Activated T-helper 9 cell treated with anti-CD3 and anti-CD28 coated beads, Interleukin-2, amount 50 U/mL, for 16 hours (primary cell): Measurements from ENCODE around the gene CDH22.

Experiments used
- DNase-seq: peaks from one replicate; pipeline ENCODE4 v3.0.0-alpha.2; 2020; ENCODE audit warnings: low read depth

Gene CDH22

DNA sequence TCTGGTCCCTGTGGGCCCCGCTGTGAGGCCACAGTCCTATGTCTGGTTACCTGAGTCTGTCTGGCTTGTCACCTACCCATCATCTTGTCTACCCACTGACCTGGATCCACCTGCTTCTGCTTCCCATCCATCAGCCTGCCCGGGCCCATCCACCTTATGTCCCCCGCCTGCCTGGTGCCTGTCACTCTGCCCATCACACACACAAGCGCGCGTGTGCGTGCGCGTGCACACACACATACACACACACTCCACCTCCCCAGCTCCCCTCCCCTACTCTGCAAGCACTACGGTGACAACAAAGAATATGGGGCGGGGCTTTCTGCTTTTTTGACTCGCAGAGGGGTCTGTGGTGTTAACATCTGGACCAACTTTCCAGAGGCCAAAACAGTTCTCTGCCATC, 8.0 kb downstream of the CDH22 start:
- DNase-seq = no peak

DNA sequence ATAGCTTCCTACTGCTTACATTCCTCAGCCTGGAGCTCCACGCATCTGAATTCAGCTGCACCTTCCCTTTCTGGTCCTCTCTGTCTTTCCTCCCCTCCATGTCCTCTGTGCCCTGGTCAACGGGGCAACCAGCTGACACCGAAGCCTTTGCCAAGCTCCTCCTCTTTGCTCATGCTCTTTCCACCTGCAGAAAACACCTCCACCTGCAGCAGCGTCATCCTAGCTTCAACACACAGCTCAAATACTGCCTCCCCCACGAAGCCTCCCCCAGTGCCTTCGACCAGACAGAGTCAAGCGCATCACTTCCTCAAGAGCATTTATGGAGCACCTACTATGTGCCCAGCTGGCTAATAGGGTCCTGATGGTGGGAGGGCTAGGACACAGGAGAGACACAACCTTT, 9.2 kb downstream of the CDH22 start:
- no peak for DNase-seq

DNA sequence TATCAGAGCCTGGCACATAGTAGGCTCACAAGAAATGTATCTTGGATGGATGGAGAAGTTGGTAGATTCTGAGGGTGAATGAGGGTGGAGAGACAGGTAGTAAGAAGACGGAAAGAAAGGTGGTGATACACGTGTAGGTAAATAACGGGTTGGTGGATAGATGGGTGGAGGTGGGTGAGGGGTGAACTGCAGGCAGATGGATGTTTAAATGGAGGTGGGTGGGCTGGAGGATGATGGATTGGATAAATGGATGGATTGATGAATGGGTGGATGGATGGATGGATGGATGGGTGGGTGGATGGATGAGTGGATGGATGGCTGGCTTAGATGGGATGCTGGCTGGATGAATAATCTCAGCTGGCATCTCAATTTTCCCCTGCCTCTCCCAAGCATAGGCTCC, 9.9 kb downstream of the CDH22 start:
- no peak for DNase-seq

DNA sequence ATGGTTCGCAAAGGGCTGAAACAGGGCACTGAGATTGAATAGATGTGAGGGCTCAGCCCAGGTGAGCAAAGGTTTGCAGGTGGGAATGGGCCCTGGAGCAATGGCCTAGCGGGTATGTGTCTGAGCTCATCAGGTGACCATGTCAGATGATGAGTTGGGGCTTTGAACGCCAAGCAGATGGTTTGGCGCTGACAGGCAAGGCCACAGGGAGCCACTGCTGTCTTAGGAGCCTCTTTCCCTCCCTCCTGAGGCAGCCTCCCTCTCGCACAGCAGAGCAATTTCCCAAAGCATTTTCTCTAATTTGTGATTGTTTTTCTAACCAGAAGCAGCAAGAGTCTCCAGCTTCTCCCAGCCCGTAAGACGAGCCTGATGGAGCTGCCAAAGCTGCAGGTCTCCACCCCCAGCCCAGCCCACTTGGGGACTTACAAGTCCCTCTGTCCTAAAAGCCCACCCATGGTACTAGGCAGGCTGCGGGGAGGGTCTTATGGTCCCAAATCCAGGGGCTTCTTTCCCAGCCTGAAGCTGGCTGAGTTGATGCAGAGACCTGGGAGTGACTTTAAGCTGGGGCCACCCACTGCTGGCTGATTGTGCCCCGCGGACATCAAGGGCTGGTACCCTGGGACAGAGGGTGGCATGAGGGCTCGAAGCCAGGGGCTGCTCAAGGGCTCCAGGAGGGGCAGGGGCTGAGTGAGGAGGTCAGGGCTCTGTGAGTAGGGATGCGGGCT, 11.6 kb downstream of the CDH22 start:
- no peak for DNase-seq

DNA sequence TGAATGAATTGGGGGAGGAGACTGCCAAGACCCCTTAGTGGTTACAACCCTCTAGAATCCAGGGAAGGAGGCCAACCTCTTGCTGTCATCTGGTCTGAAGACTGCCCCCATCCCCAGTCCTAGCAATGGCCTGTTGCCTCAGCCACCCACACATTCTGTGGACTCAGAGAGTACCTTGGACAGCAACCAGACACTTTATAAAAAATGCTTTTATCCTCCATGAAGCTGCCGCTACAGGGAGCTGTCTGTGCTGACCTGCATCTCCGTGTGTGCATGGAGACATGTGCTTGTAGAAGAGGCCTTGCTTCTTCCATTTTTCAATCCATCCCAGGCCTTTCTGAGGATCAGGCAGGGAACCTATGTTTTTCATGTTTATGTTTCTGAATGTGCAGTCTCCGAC, 15.2 kb downstream of the CDH22 start:
- no peak for DNase-seq

GRCh38 chr20:46291401-46291800, 16.9 kb downstream of the CDH22 start:
- no peak for DNase-seq

GRCh38 chr20:46289432-46289831, 18.9 kb downstream of the CDH22 start:
- DNase-seq = no peak

DNA sequence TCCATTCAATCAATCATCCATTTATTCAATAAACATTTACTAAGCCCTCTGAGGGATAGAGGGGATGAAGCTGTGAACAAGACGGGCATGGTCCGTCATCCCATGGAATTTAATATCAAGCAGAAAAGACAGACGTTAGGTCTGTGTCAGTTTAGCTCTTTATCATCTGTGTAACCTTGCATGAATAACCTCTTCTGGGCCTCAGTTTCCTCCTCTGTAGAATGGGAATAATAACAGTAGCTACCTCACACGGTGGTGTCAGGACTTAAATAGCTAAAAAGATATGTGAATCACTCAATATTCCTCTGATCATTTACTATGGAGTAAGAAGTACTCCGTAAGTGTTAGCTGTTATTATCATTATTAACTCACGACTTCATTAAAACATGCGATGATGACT, 21.3 kb downstream of the CDH22 start:
- DNase-seq = no peak

- DNase-seq = no peak
Measured at GRCh38 chr20:46286382-46286781, 21.9 kb downstream of the CDH22 start.

- DNase-seq = no peak
Measured at GRCh38 chr20:46285740-46286139, 22.6 kb downstream of the CDH22 start.

DNA sequence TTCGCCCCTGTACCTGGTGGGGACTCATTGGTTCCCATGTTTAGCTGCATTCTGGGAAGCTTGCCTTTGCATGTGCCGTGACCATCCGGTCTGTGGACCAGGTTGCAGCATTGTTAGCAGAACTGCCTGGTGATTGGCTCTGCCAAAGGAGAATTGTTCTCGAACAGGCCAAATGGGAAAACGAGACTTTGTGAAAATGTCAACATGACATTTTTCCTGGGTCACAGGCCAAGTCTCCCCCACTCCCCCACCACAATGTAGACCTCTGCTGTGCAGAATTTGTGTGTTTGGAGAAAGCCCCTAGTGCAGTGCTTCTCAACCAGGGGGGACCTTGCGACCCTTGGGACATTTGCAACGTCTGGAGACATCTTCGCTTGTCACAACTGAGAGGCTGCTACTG, 23.2 kb downstream of the CDH22 start:
- DNase-seq = no peak

DNA sequence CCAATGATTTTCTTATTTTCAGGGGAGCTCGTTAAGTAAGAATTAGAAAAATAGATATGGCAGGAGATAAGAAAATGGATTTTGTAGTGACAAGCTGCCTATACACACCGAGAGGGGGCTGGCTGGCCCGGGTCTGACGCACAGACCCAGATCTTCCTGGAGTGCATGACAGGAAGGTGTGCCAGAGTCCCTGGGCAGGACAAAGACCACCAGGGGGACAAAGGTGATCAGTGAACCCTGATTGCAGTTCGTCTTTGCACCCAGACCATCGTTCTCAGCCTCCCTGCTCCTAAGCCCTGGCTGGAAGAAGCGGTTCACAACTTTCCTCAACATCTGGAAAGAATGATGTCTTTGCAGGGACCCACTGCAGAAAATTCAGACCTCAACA, 24.3 kb downstream of the CDH22 start:
- DNase-seq = no peak

GRCh38 chr20:46283426-46284039, 24.8 kb downstream of the CDH22 start:
- no peak for DNase-seq

DNA sequence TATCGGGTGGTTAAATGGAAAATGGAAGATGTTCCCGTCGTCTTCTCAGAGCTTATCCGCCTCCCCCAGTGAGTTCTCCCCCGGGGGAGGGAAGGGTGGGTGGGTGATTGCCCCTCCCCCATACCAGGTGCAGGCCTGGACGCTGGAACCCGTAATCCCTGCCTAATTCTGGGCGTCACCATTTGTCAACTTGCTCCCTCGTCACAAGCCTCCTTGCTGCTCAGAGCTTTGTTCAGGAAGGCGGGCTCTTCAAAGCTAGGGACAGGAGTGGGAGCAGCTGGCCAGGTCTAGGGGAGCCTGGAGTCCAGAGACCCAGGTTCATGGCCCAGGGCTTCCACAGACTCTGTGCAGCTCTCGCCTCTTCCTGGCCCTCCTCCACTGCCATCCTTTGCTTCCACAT, 25.6 kb downstream of the CDH22 start:
- no peak for DNase-seq

DNA sequence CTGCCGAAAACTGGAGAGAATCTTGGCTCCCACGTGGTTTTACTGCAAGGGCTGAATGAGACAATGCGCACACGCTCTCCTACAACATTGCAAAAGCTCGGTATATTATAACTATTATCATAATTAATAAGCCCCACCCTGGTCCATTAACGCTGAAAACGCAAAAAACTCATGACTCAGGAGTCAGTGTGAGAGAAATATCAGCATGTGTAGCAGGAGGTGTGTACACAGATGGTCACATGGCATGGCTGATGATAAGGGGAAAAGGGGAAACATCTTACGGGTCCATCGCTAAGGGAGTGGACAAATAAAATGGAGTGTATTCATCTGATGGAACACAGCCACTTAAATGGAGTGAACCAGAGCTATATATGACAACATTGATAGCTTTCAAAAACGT, 29.2 kb downstream of the CDH22 start:
- DNase-seq = no peak

- DNase-seq = no peak
Measured at GRCh38 chr20:46277602-46278001, 30.7 kb downstream of the CDH22 start.

- no peak for DNase-seq
Measured at GRCh38 chr20:46276531-46276930, 31.8 kb downstream of the CDH22 start.

DNA sequence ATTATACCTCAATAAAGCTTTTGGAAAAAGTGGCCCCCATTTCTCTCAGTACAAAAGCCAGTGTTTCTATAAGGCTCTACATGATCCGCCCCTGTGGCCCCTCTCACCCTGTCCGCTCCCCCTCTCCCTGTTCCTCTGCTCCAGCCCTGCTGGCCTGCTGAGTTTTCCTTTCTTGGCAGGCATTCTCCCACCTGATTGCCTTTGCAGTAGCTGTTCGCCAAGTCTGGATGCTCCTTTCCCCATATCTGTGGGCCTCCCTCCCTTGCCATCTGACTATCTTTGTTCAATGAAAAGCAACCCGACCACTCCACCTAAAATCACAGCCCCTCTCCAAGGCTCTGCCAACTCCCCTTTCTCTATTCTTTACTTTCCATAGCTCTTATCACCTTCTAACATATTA, 33.2 kb downstream of the CDH22 start:
- DNase-seq = no peak

DNA sequence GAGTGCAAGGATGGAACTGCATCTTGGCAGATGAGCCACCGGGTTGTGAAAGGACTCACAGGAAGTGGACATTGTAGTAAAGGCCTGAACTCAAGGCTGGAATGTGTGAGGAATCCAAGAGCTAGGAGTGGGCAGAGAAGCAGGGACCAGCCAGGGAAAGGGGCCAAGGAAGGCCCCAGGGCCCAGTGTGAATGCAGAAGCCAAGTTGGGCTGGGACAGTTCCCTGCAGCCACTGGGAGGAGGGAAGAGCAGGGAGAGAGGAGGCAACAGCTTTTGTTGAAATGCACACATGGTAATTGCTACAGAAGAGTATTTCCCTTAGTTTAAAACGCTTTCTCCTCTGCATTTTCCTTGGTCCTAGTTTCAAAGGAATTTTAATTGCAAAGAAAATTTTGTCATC, 34.6 kb downstream of the CDH22 start:
- no peak for DNase-seq

DNA sequence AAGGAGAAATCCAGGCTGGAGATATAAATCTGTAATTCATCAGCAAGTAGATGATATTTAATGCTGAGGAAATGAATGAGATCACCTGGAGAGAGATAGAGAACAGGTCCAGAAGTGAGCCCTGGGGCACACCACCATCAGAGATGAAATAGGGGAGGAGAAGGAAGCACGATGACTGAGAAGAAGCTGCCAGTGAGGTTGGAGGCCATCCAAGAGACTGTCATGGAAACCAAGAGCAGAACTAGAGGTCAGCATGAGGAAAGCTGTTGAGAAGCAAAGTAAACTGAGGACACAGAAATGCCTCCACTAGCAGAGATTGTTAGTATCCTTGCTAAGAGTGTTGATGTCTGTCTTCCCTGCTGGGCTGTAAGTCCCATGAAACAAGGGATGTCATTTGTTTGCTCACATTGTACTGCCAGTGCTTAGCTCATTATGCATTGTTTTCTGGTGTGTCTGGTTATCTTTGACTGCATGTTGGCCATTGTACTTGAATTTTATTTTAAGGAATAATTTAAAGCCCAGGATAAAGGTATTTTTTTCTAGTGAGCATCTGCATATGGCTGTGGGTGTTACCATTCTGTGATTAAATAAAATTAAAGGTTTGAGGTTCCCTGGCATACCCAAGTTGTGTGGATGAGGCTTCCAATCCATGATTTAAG, 35.8 kb downstream of the CDH22 start:
- DNase-seq = no peak

GRCh38 chr20:46270977-46271744, 37.1 kb downstream of the CDH22 start:
- DNase-seq = no peak

DNA sequence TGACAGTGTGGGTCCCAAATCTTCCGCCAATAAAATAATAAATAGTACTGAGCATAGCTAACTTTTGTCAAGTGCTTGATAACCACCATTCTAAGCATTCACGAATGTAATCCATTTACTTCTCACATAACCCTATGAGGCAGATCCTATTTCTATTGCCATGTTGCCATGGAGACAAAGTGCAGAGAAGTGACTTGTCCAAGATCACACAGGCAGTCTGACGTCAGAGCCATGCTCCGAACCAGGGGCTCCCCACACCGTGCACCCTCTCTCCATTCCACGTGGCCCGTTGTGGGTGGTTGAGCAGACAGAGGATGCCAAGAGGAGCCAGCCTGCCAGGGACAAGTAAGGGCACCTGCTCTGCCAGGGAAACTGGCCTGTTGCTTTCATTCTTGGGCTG, 38.9 kb downstream of the CDH22 start:
- no peak for DNase-seq

- DNase-seq = no peak
Measured at GRCh38 chr20:46268662-46269061, 39.6 kb downstream of the CDH22 start.
